H1 (cell line): Measurements from ENCODE around the gene NME7. TPM values are rescaled to one million over a fixed set of nuclear protein-coding genes. Genes with fewer than 3 reads are reported as not detected.
"Not testable (repeated sequence)": the region's sequence is repeated elsewhere in the genome, so short reads cannot be mapped to it uniquely, and the experiment has no call there.

Experiments
- CTCF ChIA-PET: fragments of 300-600 bp; sonication (Branson Sonifier 250); formaldehyde crosslinking; loops from one replicate; lab custom pipeline; 2021; ENCODE audit not compliant: partially characterized antibody; lab: Charles Lee
- POLR2A ChIA-PET: fragments of 300-600 bp; sonication (Branson Sonifier 250); formaldehyde crosslinking; loops from one replicate; lab custom pipeline; 2021; ENCODE audit warnings: inconsistent platforms; ENCODE audit not compliant: partially characterized antibody; lab: Charles Lee
- DNase-seq, 2 experiments: peaks; one replicate each; pipeline versions ENCODE4 v3.0.0 to v3.0.0-alpha.2; 2010 to 2022; ENCODE audit warnings: low spot score in 2 of 2, low read depth in 1 of 2, mixed read lengths in 1 of 2
- FAIRE-seq: peaks from 2 replicates; lab custom pipeline; 2011; peaks lifted over from hg19 to GRCh38; lab: Jason Lieb, UNC
- H2AFZ ChIP-seq: 2 replicates; pipeline ENCODE4 v1.8.1; 2012; ENCODE audit warnings: low read length, inconsistent platforms
- H2AK5ac ChIP-seq: 2 replicates; pipeline ENCODE4 v1.6.1; 2013; ENCODE audit warnings: low read depth, low read length
- H2BK120ac ChIP-seq: replicated peaks from 2 replicates; pipeline ENCODE3; 2013; ENCODE audit warnings: low read depth, low read length, inconsistent platforms
- H2BK12ac ChIP-seq: 2 replicates; pipeline ENCODE4 v1.6.1; 2013; ENCODE audit warnings: low read depth, low read length
- H2BK15ac ChIP-seq: 2 replicates; pipeline ENCODE4 v1.6.1; 2013; ENCODE audit warnings: low read length
- H2BK20ac ChIP-seq: 2 replicates; pipeline ENCODE4 v1.6.1; 2013; ENCODE audit warnings: low read length
- H2BK5ac ChIP-seq: 2 replicates; pipeline ENCODE4 v1.6.1; 2013; ENCODE audit warnings: low read depth, low read length
- H3K14ac ChIP-seq: 2 replicates; pipeline ENCODE4 v1.6.1; 2013; ENCODE audit warnings: inconsistent platforms; ENCODE audit not compliant: insufficient read length
- H3K18ac ChIP-seq: 2 replicates; pipeline ENCODE4 v1.6.1; 2013; ENCODE audit warnings: low read length; ENCODE audit errors: extremely low read depth
- H3K23ac ChIP-seq: 2 replicates; pipeline ENCODE4 v1.6.1; 2013; ENCODE audit warnings: inconsistent platforms; ENCODE audit not compliant: insufficient read length
- H3K23me2 ChIP-seq: 2 replicates; pipeline ENCODE4 v1.6.1; 2013; ENCODE audit warnings: low read depth, low read length
- H3K27ac ChIP-seq: 2 replicates; pipeline ENCODE4 v1.6.1; 2011; ENCODE audit warnings: low read depth, low read length, inconsistent platforms
- H3K27me3 ChIP-seq, 4 experiments: replicated peaks in 1 of 4; 1 replicate in 1 of 4; 2 replicates in 3 of 4; pipeline versions ENCODE4 v1.6.1 to v1.8.1; 2011 to 2013; ENCODE audit warnings: low read length in 3 of 4, mild to moderate bottlenecking in 3 of 4, inconsistent platforms in 2 of 4, mixed read lengths in 2 of 4, moderate library complexity in 1 of 4; ENCODE audit not compliant: control insufficient read depth in 3 of 4, insufficient read depth in 3 of 4; ENCODE audit errors: extremely low read depth in 1 of 4
- H3K36me3 ChIP-seq, 4 experiments: 2 replicates each; pipeline versions ENCODE4 v1.6.1 to v1.8.1; 2011 to 2013; ENCODE audit warnings: mild to moderate bottlenecking in 4 of 4, low read length in 3 of 4, moderate library complexity in 2 of 4, control low read depth in 1 of 4, inconsistent platforms in 1 of 4; ENCODE audit not compliant: insufficient read depth in 4 of 4, control insufficient read depth in 2 of 4
- H3K4ac ChIP-seq: replicated peaks from 2 replicates; pipeline ENCODE3; 2013; ENCODE audit warnings: low read length, low read depth, mixed read lengths, inconsistent platforms; ENCODE audit not compliant: insufficient read length
- H3K4me1 ChIP-seq, 4 experiments: replicated peaks in 1 of 4; 1 replicate in 1 of 4; 2 replicates in 3 of 4; pipeline versions ENCODE4 v1.6.1 to v1.8.1; 2011 to 2013; ENCODE audit warnings: low read length in 3 of 4, inconsistent platforms in 2 of 4, mixed read lengths in 1 of 4; ENCODE audit not compliant: insufficient read depth in 4 of 4, control insufficient read depth in 3 of 4
- H3K4me2 ChIP-seq, 2 experiments: 2 replicates each; pipeline versions ENCODE4 v1.6.1 to v1.8.1; 2011 to 2013; ENCODE audit warnings: low read depth in 2 of 2, low read length in 2 of 2, control low read depth in 1 of 2, inconsistent platforms in 1 of 2, mild to moderate bottlenecking in 1 of 2; ENCODE audit not compliant: insufficient read depth in 1 of 2
- H3K4me3 ChIP-seq, 4 experiments: fragments of 200-600, 300-600 bp in 1 of 4; sonication (generic), shearing (Covaris generic), sonication (Bioruptor Twin) in 1 of 4; 2 replicates each; pipeline versions ENCODE4 v1.5.1 to v1.8.1; 2011 to 2016; ENCODE audit warnings: low read length in 4 of 4, low read depth in 3 of 4, control low read depth in 2 of 4, inconsistent platforms in 2 of 4, mild to moderate bottlenecking in 2 of 4, mixed read lengths in 1 of 4, moderate library complexity in 1 of 4; ENCODE audit not compliant: insufficient read depth in 2 of 4; ENCODE audit errors: extremely low read depth in 1 of 4
- H3K56ac ChIP-seq: replicated peaks from 2 replicates; pipeline ENCODE3; 2013; ENCODE audit warnings: low read depth, mild to moderate bottlenecking, mixed read lengths, low read length, inconsistent platforms; ENCODE audit not compliant: insufficient read length
- H3K79me1 ChIP-seq: 2 replicates; pipeline ENCODE4 v1.6.1; 2013; ENCODE audit warnings: low read depth, low read length, control low read depth
- H3K79me2 ChIP-seq, 2 experiments: 2 replicates each; pipeline versions ENCODE4 v1.6.1 to v1.8.1; 2012 to 2013; ENCODE audit warnings: low read length in 2 of 2, mild to moderate bottlenecking in 2 of 2, inconsistent platforms in 1 of 2; ENCODE audit not compliant: insufficient read depth in 2 of 2, control insufficient read depth in 1 of 2
- H3K9ac ChIP-seq, 4 experiments: replicated peaks in 1 of 4; 1 replicate in 1 of 4; 2 replicates in 3 of 4; pipeline versions ENCODE4 v1.6.1 to v1.8.1; 2011 to 2013; ENCODE audit warnings: low read depth in 3 of 4, low read length in 3 of 4, control low read depth in 2 of 4, mild to moderate bottlenecking in 2 of 4, moderate library complexity in 2 of 4, inconsistent platforms in 1 of 4; ENCODE audit errors: extremely low read depth in 1 of 4
- H3K9me3 ChIP-seq, 2 experiments: 2 replicates each; pipeline versions ENCODE4 v1.6.1 to v1.8.1; 2012 to 2013; ENCODE audit warnings: mild to moderate bottlenecking in 2 of 2, moderate library complexity in 2 of 2, control low read depth in 1 of 2, inconsistent platforms in 1 of 2, low read depth in 1 of 2, low read length in 1 of 2, mixed read lengths in 1 of 2; ENCODE audit not compliant: insufficient read depth in 2 of 2
- H4K20me1 ChIP-seq, 2 experiments: replicated peaks in 1 of 2; 2 replicates each; pipeline versions ENCODE3 to v1.8.1; 2011 to 2013; ENCODE audit warnings: inconsistent platforms in 2 of 2, low read length in 2 of 2, mild to moderate bottlenecking in 1 of 2; ENCODE audit not compliant: insufficient read depth in 2 of 2, control insufficient read depth in 1 of 2
- H4K5ac ChIP-seq: 2 replicates; pipeline ENCODE4 v1.6.1; 2013; ENCODE audit warnings: low read length, low read depth, mixed read lengths, inconsistent platforms; ENCODE audit not compliant: insufficient read length
- H4K8ac ChIP-seq: 2 replicates; pipeline ENCODE4 v1.8.0; 2013; ENCODE audit warnings: mild to moderate bottlenecking, moderate library complexity, low read length, inconsistent platforms; ENCODE audit not compliant: insufficient read depth; ENCODE audit errors: extremely low read depth
- H4K91ac ChIP-seq: replicated peaks from 2 replicates; pipeline ENCODE3; 2013; ENCODE audit warnings: low read length, mixed read lengths, inconsistent platforms; ENCODE audit not compliant: insufficient read length
- WGBS, 2 experiments: shearing (Covaris generic) in 1 of 2; methylation state at CpG; one replicate each; pipeline versions ENCODE4 v1.1.6 to v1.1.7; 2013 to 2015; ENCODE audit warnings: low lambda C conversion rate in 2 of 2, mixed read lengths in 2 of 2, inconsistent platforms in 1 of 2, low coverage in 1 of 2, missing lambda C conversion rate in 1 of 2; ENCODE audit not compliant: insufficient replicate concordance in 2 of 2, insufficient coverage in 1 of 2, insufficient read length in 1 of 2; ENCODE audit errors: extremely low coverage in 1 of 2, missing lambda C conversion rate in 1 of 2; 5-methylcytosine and 5-hydroxymethylcytosine counted together
- polyA plus RNA-seq, 7 experiments: library from polyadenylated mRNA; depleted of rRNA in 3 of 7; stranded (reverse) in 5 of 7; unstranded in 2 of 7; fragments of >200 nt in 5 of 7; fragments of 200-250 nt in 2 of 7; gene quantifications; 1 replicate in 5 of 7; 2 replicates in 1 of 7; 4 replicates in 1 of 7; pipeline versions ENCODE4 v1.2.1 to v1.2.3, GENCODE V29; 2011 to 2013; ENCODE audit warnings: missing spikeins in 2 of 7, mixed read lengths in 2 of 7
- total RNA-seq: library from RNA; stranded (reverse); fragmentation: NEBNext Ultra II Directional; extraction: Animal tissue kit (Norgen Biotek cat#: 25700); gene quantifications from 2 replicates; pipeline ENCODE4 v1.2.1, GENCODE V29; 2021

NME7 gene
- total and polyA plus RNA-seq, 2 of the 8 experiments (the other 6 are each of a cell fraction or from before 2014, with no cell fraction given): 11.6 to 28.5 TPM

- CTCF ChIA-PET: not testable (repeated sequence)
Observed at GRCh38 chr1:169408340-169408739, 40.7 kb upstream of the NME7 start.

DNA sequence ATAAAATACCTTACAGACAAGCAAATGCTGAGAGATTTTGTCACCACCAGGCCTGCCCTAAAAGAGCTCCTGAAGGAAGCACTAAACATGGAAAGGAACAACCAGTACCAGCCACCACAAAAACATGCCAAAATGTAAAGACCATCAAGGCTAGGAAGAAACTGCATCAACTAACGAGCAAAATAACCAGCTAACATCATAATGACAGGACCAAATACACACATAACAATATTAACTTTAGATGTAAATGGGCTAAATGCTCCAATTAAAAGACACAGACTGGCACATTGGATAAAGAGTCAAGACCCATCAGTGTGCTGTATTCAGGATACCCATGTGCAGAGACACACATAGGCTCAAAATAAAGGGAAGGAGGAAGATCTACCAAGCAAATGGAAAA is 35.0 kb upstream of the NME7 start:
- WGBS, 2 experiments: 85% methylated on average over 1 of the region's 1 CpG; no CpG with 5 or more reads in 1 of the 2 experiments
- DNase-seq: not testable (repeated sequence)

More at GRCh38 chr1:169408340-169408739, 40.7 kb upstream of the NME7 start:
- H3K4me1 ChIP-seq, H2BK5ac ChIP-seq, H4K20me1 ChIP-seq, POLR2A ChIA-PET, H3K36me3 ChIP-seq, H3K27me3 ChIP-seq, H4K5ac ChIP-seq, H2BK12ac ChIP-seq, H2AFZ ChIP-seq, H2BK20ac ChIP-seq, H2BK120ac ChIP-seq, H3K4me2 ChIP-seq, H3K23ac ChIP-seq, H3K23me2 ChIP-seq, H4K91ac ChIP-seq, H3K14ac ChIP-seq, H2AK5ac ChIP-seq, H3K9ac ChIP-seq, H3K27ac ChIP-seq, H3K79me2 ChIP-seq, H3K56ac ChIP-seq, H4K8ac ChIP-seq, FAIRE-seq, H3K4me3 ChIP-seq, DNase-seq, H3K9me3 ChIP-seq, H2BK15ac ChIP-seq, H3K4ac ChIP-seq, H3K18ac ChIP-seq, H3K79me1 ChIP-seq: not testable (repeated sequence)
- WGBS, 2 experiments: 92% methylated on average over 5 of the region's 5 CpGs; no CpG with 5 or more reads in 1 of the 2 experiments

More for the DNA sequence above, 35.0 kb upstream of the NME7 start:
- H3K23ac ChIP-seq, H3K9me3 ChIP-seq, H2BK20ac ChIP-seq, H3K36me3 ChIP-seq, POLR2A ChIA-PET, H3K9ac ChIP-seq, H2AK5ac ChIP-seq, H3K27me3 ChIP-seq, H3K79me1 ChIP-seq, H3K4me2 ChIP-seq, H2BK120ac ChIP-seq, H2AFZ ChIP-seq, H4K91ac ChIP-seq, H3K27ac ChIP-seq, H3K4me1 ChIP-seq, H4K5ac ChIP-seq, H3K23me2 ChIP-seq, H3K56ac ChIP-seq, H4K8ac ChIP-seq, H3K4me3 ChIP-seq, FAIRE-seq, H2BK12ac ChIP-seq, H3K4ac ChIP-seq, CTCF ChIA-PET, H4K20me1 ChIP-seq, H3K79me2 ChIP-seq, H2BK15ac ChIP-seq, H2BK5ac ChIP-seq, H3K18ac ChIP-seq, H3K14ac ChIP-seq: not testable (repeated sequence)
